ENCODE measurements around the gene ACVR1B.

ACVR1B gene

DNA sequence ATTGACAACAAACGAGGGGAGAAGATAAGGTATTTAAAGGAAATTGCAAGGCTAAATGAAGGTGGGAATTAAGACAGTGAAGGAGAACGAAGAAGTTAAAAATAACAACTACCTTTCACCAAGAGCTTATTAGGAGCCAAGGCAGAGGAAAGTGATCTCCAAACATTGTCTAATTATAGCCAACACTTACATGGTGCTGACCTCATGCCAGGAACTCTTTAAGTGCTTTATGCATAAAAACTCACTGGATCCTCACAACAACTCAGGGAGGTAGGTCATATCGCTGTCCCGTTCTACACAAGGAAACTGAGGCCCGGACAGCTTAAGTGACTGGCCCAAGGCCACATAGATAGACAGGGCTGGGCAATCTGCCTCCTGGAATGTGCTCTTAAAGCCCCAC is 74.8 kb downstream of the ACVR1B start:
- DNase-seq = no peak

GRCh38 chr12:52027085-52027843 is 75.8 kb downstream of the ACVR1B start:
- no peak for DNase-seq

- DNase-seq = no peak
Observed at GRCh38 chr12:52029685-52030084, 78.2 kb downstream of the ACVR1B start.

- DNase-seq = no peak
Observed at GRCh38 chr12:52032446-52032803, 80.9 kb downstream of the ACVR1B start.

DNA sequence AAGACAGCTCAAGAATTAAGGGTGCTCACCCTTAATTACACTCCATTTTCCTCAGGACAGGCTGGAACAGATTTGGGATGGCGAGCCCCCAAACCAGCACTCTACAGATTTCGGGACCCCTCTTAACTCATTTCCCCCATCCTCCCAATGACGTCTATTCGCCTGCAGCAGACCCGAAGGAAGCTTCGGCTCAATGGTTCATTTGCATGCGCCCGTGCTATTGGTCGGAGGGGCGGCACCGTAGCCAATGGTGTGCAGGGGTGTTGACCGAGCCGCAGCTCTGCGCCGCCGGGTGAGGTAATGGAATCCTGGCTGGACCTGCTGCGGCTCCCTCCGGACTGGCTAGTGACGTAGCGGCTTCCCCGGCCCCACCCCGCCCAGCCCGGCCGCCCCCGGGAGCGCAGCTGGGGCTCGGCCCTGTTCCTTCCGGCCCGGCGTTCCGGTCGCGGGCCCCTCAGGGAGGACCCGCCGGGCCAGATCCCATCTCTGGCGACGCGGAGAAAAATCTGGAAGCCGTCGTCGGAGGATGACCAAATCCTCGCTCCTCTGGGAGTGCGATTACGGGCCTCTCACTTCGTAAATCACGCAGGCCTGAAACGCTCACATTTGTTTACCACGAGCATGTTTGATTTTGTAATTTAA is 81.4 kb downstream of the ACVR1B start:
- DNase-seq = peak; percentile 95

DNA sequence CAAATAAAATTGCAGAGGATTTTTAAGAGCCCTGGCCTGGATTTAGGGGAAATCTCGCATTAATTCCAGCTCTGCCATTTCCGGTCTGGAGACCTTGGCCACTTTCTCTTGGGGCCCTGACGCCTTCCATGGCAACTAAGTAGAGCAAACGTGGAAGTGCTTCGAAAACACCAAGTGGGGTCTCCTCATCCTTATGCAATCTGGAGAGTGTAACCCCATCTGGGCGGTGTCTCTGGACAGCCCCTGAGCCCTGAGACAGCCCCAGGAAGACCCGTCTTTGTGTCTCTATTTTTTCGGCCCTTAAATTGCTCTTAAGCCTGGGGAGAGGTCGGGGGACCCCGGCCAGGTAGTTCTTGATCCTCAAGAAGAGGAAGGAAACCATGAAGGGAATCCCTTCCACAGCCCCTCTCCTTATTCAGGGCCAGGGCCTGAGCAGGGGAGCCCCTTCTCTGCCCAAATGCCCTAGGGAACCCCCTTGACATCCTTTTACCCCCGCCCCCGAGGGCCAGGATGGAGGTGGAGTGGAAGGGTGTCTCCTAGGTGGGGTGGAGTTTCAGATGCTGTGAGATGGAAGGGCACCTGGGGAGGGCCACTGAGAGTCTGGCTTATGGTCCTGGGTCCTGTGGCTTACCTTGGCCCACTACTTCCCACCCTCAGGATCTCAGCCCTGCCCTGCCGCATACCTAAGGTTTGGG is 82.1 kb downstream of the ACVR1B start:
- no peak for DNase-seq

- DNase-seq = no peak
Observed at GRCh38 chr12:52035190-52035589, 83.7 kb downstream of the ACVR1B start.

GRCh38 chr12:52035926-52036325 is 84.4 kb downstream of the ACVR1B start:
- DNase-seq = no peak

- peak; percentile 94 for DNase-seq
Observed at GRCh38 chr12:52036587-52037171, 85.2 kb downstream of the ACVR1B start.

GRCh38 chr12:52037248-52037861 is 85.9 kb downstream of the ACVR1B start:
- no peak for DNase-seq

DNA sequence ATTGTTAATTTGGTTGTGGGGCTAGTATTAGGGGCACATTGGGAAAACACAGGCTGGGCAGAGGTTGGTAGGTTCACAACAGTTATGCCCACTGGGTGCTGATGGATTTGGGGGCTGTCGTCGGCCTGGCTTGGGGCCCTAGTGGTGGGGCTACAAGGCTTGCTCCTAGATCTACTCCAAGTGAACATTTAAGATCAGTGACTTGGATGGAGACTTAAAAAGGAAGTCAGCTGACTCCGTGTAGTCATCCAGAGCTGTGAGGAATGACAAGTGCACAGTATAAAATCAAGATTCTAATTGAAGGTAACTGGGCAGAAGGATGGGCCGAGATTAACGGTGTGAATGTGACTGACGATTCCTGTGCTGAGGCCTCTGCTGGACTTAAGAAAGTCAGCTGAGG is 86.9 kb downstream of the ACVR1B start:
- no peak for DNase-seq

- no peak for DNase-seq
Observed at GRCh38 chr12:52041035-52041434, 89.5 kb downstream of the ACVR1B start.

GRCh38 chr12:52041695-52042123 is 90.2 kb downstream of the ACVR1B start:
- peak; percentile 80 for DNase-seq

DNA sequence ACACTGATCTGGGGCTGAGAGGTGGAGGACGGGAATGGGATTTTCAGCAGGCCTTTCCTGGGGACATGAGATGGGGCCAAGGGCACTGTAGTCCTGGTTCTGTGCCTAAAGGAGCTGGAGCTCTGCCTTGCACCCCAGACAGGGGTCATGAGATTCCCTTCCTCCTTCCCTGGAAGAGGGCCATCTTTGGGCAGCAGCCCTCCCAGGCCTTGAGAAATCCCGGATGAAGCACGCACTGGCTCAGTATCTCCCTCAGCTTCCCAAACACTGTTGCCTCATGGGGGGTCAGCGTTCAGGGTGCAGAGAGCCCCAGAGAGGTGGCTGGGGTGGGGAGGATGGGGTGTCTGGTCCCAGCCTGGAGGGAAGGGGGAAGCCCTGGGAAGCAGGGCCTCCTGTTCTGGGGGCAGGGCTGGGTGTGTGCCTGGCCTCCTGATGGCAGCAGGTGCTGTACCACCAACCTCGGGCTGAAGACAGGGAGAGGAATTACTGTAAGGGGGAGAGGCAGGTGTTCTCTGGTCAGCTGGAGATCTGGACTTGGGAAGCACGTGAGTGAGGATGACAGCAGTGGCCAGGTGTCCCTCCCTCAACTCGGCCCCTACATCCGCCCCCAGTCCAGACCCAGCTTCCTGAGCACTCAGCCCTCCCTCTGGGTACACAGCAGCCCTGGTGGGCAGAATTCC is 91.3 kb downstream of the ACVR1B start:
- no peak for DNase-seq

- DNase-seq = no peak
Observed at GRCh38 chr12:52043386-52044212, 92.1 kb downstream of the ACVR1B start.

DNA sequence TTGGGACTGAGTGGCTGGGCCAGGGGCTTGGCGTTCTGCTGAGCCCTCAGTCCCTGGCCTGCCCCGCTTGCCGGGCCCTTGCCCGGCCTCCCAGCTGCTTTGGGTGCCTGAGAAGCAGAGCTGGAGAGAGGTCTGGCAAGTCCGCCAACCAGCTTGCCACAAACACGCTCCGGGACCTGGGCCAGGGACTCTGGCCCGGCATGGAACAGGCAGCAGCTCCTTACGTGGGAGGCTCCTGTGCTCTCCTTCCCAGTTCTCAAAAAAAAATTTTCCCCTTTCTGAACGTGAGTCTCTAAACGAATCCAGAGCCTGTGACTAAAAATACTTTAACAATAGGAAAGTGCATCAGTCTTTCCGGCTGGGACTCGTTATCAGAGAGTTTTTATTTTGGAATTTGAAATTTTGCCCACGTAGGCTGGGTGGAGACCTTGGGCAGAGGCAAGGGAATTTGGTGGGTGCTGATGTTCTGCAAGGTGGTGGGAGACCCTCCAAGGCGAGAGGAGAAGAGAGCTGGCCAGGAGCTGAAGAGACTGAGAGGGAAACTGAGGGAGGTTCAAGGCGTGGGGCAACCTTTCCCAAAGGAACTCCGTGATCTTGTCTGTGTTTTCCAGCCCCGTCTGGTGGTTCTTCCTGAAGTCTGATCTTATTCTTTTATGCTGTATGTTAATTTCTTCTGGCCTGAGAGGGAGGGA is 92.9 kb downstream of the ACVR1B start:
- no peak for DNase-seq

DNA sequence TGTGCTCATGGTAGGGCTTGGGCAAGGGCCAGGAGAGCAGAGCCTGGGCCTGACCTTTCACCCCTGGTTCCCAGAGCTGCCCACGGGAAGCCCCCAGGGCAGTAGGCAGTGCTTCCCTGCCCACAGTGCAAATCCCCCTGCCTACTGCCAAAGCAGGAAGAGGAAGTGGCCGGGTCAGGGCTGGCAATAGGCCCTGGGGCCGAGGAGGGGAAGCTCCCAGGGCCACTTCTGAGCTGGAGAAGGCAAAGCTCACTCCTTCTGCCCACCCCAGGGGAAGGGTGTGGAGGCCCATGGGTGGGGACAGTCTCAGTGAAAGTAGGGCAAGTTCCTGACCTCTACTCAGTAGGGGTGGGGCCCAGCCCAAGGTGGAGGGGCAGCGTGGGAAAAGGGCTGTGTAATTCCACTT is 94.3 kb downstream of the ACVR1B start:
- peak; percentile 62 for DNase-seq
